HG03060 (cell line): ENCODE results near the gene MYZAP.

ENCODE experiments used
- ATAC-seq: cut with Tn5 transposase; IDR thresholded peaks from one replicate; pipeline ENCODE4 v1.9.1; 2021; ENCODE audit warnings: low read depth, moderate number of reproducible peaks; ENCODE audit not compliant: unreplicated experiment

The MYZAP gene, protein sequence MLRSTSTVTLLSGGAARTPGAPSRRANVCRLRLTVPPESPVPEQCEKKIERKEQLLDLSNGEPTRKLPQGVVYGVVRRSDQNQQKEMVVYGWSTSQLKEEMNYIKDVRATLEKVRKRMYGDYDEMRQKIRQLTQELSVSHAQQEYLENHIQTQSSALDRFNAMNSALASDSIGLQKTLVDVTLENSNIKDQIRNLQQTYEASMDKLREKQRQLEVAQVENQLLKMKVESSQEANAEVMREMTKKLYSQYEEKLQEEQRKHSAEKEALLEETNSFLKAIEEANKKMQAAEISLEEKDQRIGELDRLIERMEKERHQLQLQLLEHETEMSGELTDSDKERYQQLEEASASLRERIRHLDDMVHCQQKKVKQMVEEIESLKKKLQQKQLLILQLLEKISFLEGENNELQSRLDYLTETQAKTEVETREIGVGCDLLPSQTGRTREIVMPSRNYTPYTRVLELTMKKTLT

DNA sequence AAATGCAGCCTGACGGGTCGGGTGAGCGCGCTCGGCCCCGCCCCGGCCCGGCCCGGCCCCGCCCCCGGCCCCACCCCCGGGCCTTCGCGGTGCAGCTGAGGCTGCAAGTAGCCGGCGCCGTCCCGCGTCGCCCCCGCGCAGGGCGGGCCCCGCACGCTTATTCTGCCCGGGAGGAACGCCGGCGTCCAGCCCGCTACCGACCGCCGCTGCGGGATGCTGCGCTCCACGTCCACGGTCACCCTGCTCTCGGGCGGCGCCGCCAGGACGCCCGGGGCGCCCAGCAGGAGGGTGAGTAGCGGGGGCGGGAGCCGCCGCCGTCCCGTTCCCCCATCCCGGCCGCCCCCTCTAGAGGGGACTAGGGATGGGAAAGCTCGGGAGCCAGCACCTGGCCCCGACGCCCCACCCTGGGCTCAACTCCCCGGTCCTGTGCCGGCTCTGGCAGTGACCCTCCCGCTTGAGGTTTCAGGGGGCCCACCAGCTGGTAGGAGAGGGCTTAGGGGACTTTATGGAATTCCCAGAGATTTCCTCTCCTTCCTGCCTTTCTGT is at the start of gene MYZAP:
TSS of gene MYZAP (plus strand) at position 83 of the 546 bp plus-strand sequence. CDS start at position 214, 131 bp downstream.
- ATAC-seq = no peak

DNA sequence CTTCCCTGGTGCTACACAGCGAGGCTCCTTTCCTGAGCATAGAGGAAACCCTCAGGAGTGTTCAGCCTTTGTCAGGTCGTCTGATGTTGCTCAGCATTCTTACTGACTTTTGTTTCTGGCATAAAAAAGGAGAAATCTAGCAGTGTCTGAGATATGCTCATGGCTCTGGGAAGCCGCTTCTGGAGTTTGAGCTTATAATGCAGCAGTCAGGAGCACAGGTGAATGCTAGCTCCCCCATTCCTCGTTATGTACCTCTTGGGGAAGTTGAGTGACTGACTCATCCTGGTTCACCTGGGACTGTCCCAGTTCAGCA is 49.2 kb upstream of the MYZAP start:
- ATAC-seq = no peak

- no peak for ATAC-seq
Measured at GRCh38 chr15:57544848-57545480, 46.7 kb upstream of the MYZAP start.

- ATAC-seq = no peak
Measured at GRCh38 chr15:57545995-57546394, 45.7 kb upstream of the MYZAP start.

DNA sequence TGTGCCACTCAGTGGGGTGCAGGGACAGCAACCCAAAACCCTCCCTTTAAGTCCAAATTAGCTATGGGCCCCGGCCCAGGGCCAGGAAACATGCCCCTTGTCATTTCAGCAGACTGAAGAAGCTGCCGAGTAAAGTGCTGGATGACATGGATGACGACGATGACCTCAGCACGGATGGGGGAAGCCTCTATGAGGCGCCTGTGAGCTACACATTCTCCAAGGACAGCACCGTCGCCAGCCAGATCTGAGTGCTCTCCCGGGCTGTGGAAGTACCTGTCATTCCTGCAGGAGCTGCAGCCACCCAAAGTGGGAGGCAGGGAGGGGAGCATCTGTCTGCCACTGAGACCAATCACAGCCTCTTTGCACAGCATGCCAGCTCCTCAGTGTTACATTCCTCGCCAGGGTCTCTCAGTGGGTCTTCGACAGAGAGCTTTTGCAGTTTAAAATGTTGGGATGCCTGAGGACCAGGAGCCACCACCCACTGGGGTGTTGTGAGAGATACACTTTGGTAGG is 44.4 kb upstream of the MYZAP start:
- no peak for ATAC-seq

GRCh38 chr15:57548351-57548750 is 43.4 kb upstream of the MYZAP start:
- ATAC-seq = no peak

GRCh38 chr15:57548835-57549234 is 42.9 kb upstream of the MYZAP start:
- ATAC-seq = no peak

GRCh38 chr15:57549935-57550334 is 41.8 kb upstream of the MYZAP start:
- no peak for ATAC-seq

DNA sequence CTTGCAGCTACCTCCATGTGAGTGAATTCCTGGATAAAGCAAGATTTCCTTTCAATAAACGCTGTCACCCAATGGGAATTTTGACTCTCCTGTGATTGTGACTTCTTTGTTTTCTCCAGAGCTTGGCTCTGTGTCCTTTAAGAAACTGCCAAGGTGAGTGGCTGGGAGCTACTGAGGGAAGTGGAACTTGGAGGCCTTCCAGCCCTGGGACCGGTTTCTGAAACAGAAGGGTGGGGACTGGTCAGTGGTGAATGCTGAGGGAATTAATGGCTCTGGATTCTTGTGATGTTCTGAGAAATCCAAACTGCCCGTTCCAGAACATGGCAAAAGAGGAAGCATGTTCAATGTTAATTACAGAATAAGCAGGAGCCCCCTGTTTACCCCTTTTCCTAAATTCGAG is 41.1 kb upstream of the MYZAP start:
- no peak for ATAC-seq

DNA sequence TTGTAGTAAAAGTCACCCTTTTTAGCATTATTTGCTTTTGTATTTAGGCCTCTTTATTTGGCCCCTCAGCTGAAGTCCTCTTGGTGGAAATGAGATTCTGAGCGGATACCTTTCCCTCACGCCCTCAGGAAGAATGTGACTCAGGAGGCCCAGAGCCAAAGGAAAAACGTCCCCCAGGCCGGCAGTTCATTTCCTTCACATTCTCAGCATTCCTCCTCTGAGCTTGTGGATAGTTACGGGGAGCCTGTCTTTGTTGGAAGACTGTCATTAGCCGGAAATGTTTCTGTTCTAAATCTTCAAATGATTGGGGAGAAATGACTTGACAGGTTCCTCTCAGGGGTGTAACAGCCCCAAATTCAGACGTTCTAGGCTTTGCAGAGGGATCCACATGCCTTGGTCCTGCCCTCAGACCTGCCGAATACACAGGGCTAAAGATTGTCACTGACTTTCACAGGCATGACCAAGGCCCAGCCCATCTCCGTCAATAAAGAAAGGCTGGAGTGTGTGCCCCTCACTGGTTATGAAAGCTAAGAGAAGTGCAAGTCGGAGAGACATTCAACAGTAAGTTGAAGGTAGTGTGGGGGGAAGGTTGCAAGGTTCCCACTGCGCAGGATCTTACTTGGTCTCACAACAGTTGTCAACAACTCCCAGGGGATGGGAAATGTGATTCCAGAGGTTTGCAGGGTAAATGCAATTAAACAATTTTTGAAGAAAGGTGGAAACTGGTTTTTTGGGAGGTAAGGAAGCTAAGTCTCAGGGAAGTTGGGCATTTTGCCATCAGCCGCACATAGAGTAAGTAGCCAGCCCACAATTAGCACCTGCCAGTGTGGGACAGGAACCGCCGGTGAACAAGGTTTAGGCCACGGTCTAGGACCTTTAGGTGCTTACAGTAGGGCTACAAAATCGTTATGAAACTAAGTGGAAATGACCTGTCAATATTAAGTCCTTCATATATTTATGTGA is 39.7 kb upstream of the MYZAP start:
- ATAC-seq = no peak

DNA sequence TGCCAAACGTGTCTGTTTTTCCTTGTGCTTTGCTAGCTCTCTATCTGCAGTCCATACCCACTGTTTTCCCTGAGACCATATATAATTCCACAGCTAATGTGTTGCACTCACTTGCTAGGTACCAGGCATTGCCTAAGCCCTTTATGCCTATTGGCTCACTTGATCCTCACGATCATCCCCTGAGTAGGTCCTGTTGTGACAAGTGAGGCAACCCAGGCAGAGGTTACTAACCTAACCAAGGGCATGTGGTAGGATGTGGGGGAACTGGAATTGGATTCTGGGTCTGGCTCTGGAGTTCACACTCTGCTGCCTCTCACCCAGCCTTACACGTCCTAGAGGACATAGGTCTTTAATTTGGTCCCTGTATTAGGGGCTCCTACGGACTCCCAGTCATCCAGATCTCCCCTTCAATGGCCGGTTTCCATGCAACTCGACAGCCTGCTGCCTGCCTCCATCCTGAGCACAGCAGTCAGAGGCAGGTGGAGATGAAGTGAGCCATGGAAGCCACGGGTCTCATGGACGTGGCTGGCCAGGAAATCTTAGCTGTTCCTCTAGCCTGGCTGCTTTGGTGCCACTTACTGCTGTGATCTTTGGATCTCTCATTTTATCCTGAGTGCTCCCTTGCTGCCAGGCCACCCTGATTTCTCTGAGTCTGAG is 38.9 kb upstream of the MYZAP start:
- no peak for ATAC-seq

DNA sequence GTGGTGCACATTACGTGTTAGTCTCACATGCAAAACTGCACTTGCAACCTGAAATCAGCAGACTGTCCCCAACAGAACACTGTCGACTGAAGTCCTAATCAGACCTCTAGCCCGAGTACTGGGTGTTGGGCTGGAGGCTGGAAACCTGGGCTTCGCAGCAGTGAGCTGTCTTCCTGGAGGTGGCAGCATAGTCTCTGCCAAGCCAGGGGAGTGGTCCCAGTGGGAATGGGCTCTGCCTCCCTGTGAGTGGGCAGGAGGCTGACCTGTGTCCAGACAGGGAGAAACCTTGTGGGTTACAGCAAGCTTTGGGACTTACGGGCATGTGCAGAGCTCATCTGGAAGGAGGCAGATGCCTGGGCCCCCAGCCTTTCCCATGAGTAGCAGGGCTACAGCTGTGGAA is 38.2 kb upstream of the MYZAP start:
- no peak for ATAC-seq

DNA sequence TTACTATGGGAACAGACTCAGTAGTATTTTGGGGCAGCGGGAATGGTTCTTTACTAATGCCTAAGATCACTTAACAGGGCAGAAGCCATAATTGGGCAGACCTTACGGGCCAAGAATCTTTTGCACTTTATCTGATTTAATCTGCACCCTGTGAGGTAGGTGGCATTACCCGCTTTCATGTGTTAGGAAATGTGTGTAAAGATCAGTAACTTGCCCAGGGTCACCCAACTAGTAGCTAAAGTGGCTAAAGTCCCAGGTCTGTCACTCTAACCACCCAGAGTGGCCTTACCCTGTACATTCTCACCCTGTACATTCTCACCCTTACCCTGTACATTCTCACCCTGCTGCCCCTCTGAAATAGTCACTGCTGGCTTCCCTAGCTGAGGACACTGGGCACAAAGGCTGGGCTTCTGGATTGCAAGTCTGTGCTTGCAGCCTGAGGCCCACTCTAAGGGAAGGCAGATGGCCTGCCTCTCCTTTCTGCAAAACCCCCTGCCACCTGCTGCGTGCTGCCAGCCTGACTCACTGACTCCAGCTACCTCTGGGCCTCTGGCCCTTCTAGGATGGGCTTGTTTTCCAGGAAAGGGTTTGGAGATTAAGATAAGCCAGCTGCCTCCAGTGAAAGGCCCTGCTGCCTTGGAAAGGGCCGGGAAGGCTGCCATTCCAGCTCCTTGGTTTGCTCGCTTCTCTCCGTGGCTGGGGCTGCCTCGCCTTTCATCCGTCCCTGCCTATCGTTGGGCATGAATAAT is 37.5 kb upstream of the MYZAP start:
- no peak for ATAC-seq

GRCh38 chr15:57554812-57555179 is 36.9 kb upstream of the MYZAP start:
- ATAC-seq = no peak

- ATAC-seq = no peak
Measured at GRCh38 chr15:57555270-57555669, 36.4 kb upstream of the MYZAP start.

DNA sequence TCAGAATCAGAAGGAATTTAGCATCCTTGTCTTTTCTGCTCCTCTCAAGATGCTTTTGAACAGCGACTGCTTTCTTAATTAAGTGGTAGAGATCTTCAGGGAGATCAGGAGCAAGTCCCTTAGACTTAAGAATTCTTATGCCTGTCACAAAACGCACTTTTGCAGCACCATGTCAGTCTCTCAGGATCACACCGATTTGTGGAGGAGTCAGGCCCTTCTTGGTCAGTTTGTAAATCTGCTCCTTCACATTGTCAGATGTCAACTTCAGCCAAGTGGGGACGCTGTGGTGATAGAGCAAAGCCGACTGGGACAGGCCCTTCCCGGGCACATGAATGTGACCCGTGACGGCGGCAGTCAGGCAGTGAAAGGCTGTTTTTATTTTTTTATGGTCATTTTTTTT is 35.7 kb upstream of the MYZAP start:
- no peak for ATAC-seq

DNA sequence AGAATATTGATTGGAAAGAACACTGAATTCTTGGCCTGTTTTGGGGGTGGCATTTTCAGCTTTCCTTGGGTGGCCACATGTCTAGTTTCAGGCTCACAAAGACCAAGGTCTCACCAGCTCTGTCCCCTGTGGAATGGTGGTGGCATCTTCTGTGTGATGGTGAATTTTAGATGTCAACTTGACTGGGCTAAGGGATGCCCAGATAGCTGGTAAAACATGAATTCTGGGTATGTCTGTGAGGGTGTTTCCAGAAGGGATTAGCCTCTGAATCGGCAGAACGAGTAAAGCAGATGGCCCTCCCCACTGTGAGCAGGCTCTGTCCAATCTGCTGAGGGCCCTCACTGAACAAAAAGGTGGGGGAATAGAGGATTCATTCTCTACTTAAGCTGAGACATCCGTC is 34.4 kb upstream of the MYZAP start:
- no peak for ATAC-seq

- no peak for ATAC-seq
Measured at GRCh38 chr15:57557810-57558209, 33.9 kb upstream of the MYZAP start.

- no peak for ATAC-seq
Measured at GRCh38 chr15:57559875-57560274, 31.8 kb upstream of the MYZAP start.
